Neural cell (in vitro differentiated cells): ENCODE data around the gene DTNBP1. TPM values are rescaled to one million over a fixed set of nuclear protein-coding genes. Genes with fewer than 3 reads are reported as not detected.
"Not testable (repeated sequence)": the region's sequence is repeated elsewhere in the genome, so short reads cannot be mapped to it uniquely, and the experiment has no call there.

ENCODE experiments used
- H2AFZ ChIP-seq: fragments of 200-600, 300-800 bp; sonication (generic), shearing (Covaris generic); 2 replicates; pipeline ENCODE4 v1.6.0; 2014; ENCODE audit warnings: low read depth, mild to moderate bottlenecking, antibody characterized with exemption, low read length, moderate library complexity
- H3F3A ChIP-seq: fragments of 200-600 bp; shearing (Covaris generic); 2 replicates; pipeline ENCODE4 v1.6.1; 2016; ENCODE audit warnings: mild to moderate bottlenecking, moderate library complexity, mixed read lengths, antibody characterized with exemption, low read length; ENCODE audit not compliant: insufficient read depth, poor library complexity, severe bottlenecking
- H3K27ac ChIP-seq: fragments of 200-600, 300-800 bp; sonication (generic), shearing (Covaris generic); 2 replicates; pipeline ENCODE4 v1.5.1; 2014; ENCODE audit warnings: mild to moderate bottlenecking, low read length, moderate library complexity
- H3K27me3 ChIP-seq: fragments of 300-800, 200-600 bp; sonication (generic), shearing (Covaris generic); 2 replicates; pipeline ENCODE4 v1.6.0; 2014; ENCODE audit warnings: mild to moderate bottlenecking, low read depth, low read length, moderate library complexity; ENCODE audit not compliant: insufficient read depth
- H3K36me3 ChIP-seq: fragments of 300-800, 200-600 bp; sonication (generic), shearing (Covaris generic); 2 replicates; pipeline ENCODE4 v1.5.1; 2014; ENCODE audit warnings: mild to moderate bottlenecking, antibody characterized with exemption, low read length, moderate library complexity; ENCODE audit not compliant: insufficient read depth
- H3K4me2 ChIP-seq: fragments of 300-800, 200-600 bp; sonication (generic), shearing (Covaris generic); 2 replicates; pipeline ENCODE4 v1.6.0; 2014; ENCODE audit warnings: mild to moderate bottlenecking, low read length
- H3K4me3 ChIP-seq: fragments of 300-800, 200-600 bp; sonication (generic), shearing (Covaris generic); 2 replicates; pipeline ENCODE4 v1.5.1; 2014; ENCODE audit warnings: mild to moderate bottlenecking, low read length, moderate library complexity
- H3K79me2 ChIP-seq: fragments of 200-600 bp; shearing (Covaris generic); replicated peaks from 2 replicates; pipeline ENCODE4 v1.6.0; 2014; ENCODE audit warnings: mild to moderate bottlenecking, low read length, moderate library complexity; ENCODE audit not compliant: insufficient read depth
- H3K9ac ChIP-seq: fragments of 300-800, 200-600 bp; sonication (generic), shearing (Covaris generic); 2 replicates; pipeline ENCODE4 v1.6.1; 2016; ENCODE audit warnings: mild to moderate bottlenecking, low read length, mixed read lengths
- H3K9me2 ChIP-seq: fragments of 200-600 bp; shearing (Covaris generic); 2 replicates; pipeline ENCODE4 v1.6.1; 2016; ENCODE audit warnings: mild to moderate bottlenecking, low read length, mixed read lengths; ENCODE audit not compliant: insufficient read depth
- H3K9me3 ChIP-seq: fragments of 200-600, 300-800 bp; sonication (generic), shearing (Covaris generic); 2 replicates; pipeline ENCODE4 v1.6.1; 2016; ENCODE audit warnings: mild to moderate bottlenecking, mixed run types, low read length, moderate library complexity, mixed read lengths
- H4K20me1 ChIP-seq: fragments of 200-600 bp; shearing (Covaris generic); 2 replicates; pipeline ENCODE4 v1.6.1; 2016; ENCODE audit warnings: mild to moderate bottlenecking, mixed run types; ENCODE audit not compliant: insufficient read depth
- CTCF ChIP-seq: fragments of 450-650 bp; IDR thresholded peaks from 2 replicates; pipeline ENCODE4 v1.5.1; 2014; ENCODE audit warnings: antibody characterized with exemption, mild to moderate bottlenecking, moderate library complexity; ENCODE audit not compliant: poor library complexity, severe bottlenecking
- EZH2 ChIP-seq: fragments of 200-600, 300-800 bp; shearing (Covaris generic), sonication (generic); IDR thresholded peaks from 2 replicates; pipeline ENCODE4 v1.6.1; 2014; ENCODE audit warnings: antibody characterized with exemption, low read length, borderline replicate concordance, mild to moderate bottlenecking; ENCODE audit not compliant: insufficient read depth, poor library complexity, severe bottlenecking
- MXI1 ChIP-seq: fragments of 450-650 bp; conservative IDR thresholded peaks from 2 replicates; pipeline ENCODE4 v1.6.1; 2014; ENCODE audit warnings: antibody characterized with exemption, mild to moderate bottlenecking; ENCODE audit not compliant: poor library complexity, severe bottlenecking
- POLR2AphosphoS5 ChIP-seq: IDR thresholded peaks from 2 replicates; pipeline ENCODE4 v1.6.1; 2012
- SMC3 ChIP-seq: fragments of 450-650 bp; conservative IDR thresholded peaks from 2 replicates; pipeline ENCODE4 v1.6.1; 2014; ENCODE audit warnings: antibody characterized with exemption, mild to moderate bottlenecking, moderate library complexity; ENCODE audit not compliant: poor library complexity
- TAF1 ChIP-seq: IDR thresholded peaks from 2 replicates; pipeline ENCODE4 v1.6.1; 2012; ENCODE audit warnings: low read depth
- polyA plus RNA-seq: library from polyadenylated mRNA; depleted of rRNA; stranded (reverse); fragments of >200 nt; gene quantifications from 2 replicates; pipeline ENCODE4 v1.2.3, GENCODE V29; 2014

The DTNBP1 gene
- polyA plus RNA-seq, 1 donor from 2014 or later, result 22.6 TPM

GRCh38 chr6:15668918-15669317, 6.1 kb upstream of the DTNBP1 start:
- no peaks in the 10 kb centered on the region for H3K27me3 ChIP-seq
- no peak overlapping the region for H3K4me2 ChIP-seq
- no peak overlapping the region for H2AFZ ChIP-seq
- no peak overlapping the region for H3K4me3 ChIP-seq
- no peaks in the 10 kb centered on the region for H3F3A ChIP-seq
- H3K9ac ChIP-seq, result no peak overlapping the region
- no peak for TF ChIP-seq EZH2
- H3K9me2 ChIP-seq, result no peaks in the 10 kb centered on the region
- H3K36me3 ChIP-seq, result no peaks in the 10 kb centered on the region
- no peaks in the 10 kb centered on the region for H3K9me3 ChIP-seq
- H3K27ac ChIP-seq, result no peak overlapping the region
- H4K20me1 ChIP-seq, result no peaks in the 10 kb centered on the region
- no peaks in the 10 kb centered on the region for H3K79me2 ChIP-seq

- not testable (repeated sequence) for H3K27me3 ChIP-seq, H3K9me3 ChIP-seq, H3F3A ChIP-seq, H3K9ac ChIP-seq, H2AFZ ChIP-seq, H3K36me3 ChIP-seq, H3K27ac ChIP-seq, H3K4me3 ChIP-seq, H4K20me1 ChIP-seq, H3K4me2 ChIP-seq, H3K79me2 ChIP-seq, H3K9me2 ChIP-seq
These were observed 4.1 kb upstream of the DTNBP1 start for GRCh38 chr6:15666896-15667295.

GRCh38 chr6:15665237-15665636, 2.4 kb upstream of the DTNBP1 start:
- H2AFZ ChIP-seq, result no peak overlapping the region
- H3K36me3 ChIP-seq, result no peaks in the 10 kb centered on the region
- H3K27me3 ChIP-seq, result no peaks in the 10 kb centered on the region
- no peaks in the 10 kb centered on the region for H3K79me2 ChIP-seq
- H3K9me3 ChIP-seq, result no peaks in the 10 kb centered on the region
- no peak overlapping the region for H3K4me2 ChIP-seq
- no peaks in the 10 kb centered on the region for H3K9me2 ChIP-seq
- H3F3A ChIP-seq, result no peaks in the 10 kb centered on the region
- no peak overlapping the region for H3K9ac ChIP-seq
- TF ChIP-seq SMC3, result no peak
- no peak for TF ChIP-seq MXI1
- TF ChIP-seq TAF1, result no peak
- no peak for TF ChIP-seq CTCF
- no peak for TF ChIP-seq POLR2AphosphoS5
- H3K4me3 ChIP-seq, result no peak overlapping the region
- no peaks in the 10 kb centered on the region for H4K20me1 ChIP-seq
- no peak overlapping the region for H3K27ac ChIP-seq

GRCh38 chr6:15663130-15663871, 473 bp upstream of the DTNBP1 start:
- Histone ChIP-seq H3K4me3 (peak overlapping the region; percentile 97), H2AFZ (peak overlapping the region; percentile 84), H3K4me2 (peak overlapping the region; percentile 67), H3K27ac (peak overlapping the region; percentile 58), H3F3A (no peaks in the 10 kb centered on the region), H4K20me1 (no peaks in the 10 kb centered on the region), H3K36me3 (no peaks in the 10 kb centered on the region), H3K9me3 (no peaks in the 10 kb centered on the region), H3K79me2 (no peaks in the 10 kb centered on the region), H3K27me3 (no peaks in the 10 kb centered on the region), H3K9ac (peak overlapping the region; percentile 68), H3K9me2 (no peaks in the 10 kb centered on the region)
- peak; percentile 5 for TF ChIP-seq POLR2AphosphoS5
- no peak for TF ChIP-seq TAF1
- TF ChIP-seq SMC3, result peak; percentile 6
